HFF-Myc (cell line): ENCODE results near the gene SLC26A9.

Experiments
- DNase-seq: peaks from one replicate; pipeline ENCODE4 v3.0.0-alpha.2; 2011; ENCODE audit warnings: low read depth; ENCODE audit errors: extremely low read depth
- H3K4me3 ChIP-seq: replicated peaks from 2 replicates; pipeline ENCODE4 v1.5.1; 2011; ENCODE audit warnings: low read depth, mild to moderate bottlenecking, control low read depth, low read length
- CTCF ChIP-seq: IDR thresholded peaks from 2 replicates; pipeline ENCODE4 v1.5.1; 2012; ENCODE audit warnings: mild to moderate bottlenecking, low read depth, low read length, control low read depth; ENCODE audit errors: missing control alignments

The SLC26A9 gene

GRCh38 chr1:205918955-205919746 lies 24.1 kb downstream of the SLC26A9 start:
- TF ChIP-seq CTCF: peak; percentile 87
- DNase-seq: peak; percentile 67
- H3K4me3 ChIP-seq: no peak overlapping the region

- no peak for TF ChIP-seq CTCF
- no peak for DNase-seq
- no peak overlapping the region for H3K4me3 ChIP-seq
Observed at GRCh38 chr1:205917466-205918238, 25.6 kb downstream of the SLC26A9 start.

GRCh38 chr1:205916541-205916940 lies 26.7 kb downstream of the SLC26A9 start:
- no peak overlapping the region for H3K4me3 ChIP-seq
- no peak for TF ChIP-seq CTCF
- DNase-seq: no peak

GRCh38 chr1:205915354-205915990 lies 27.8 kb downstream of the SLC26A9 start:
- DNase-seq: no peak
- no peak overlapping the region for H3K4me3 ChIP-seq
- TF ChIP-seq CTCF: no peak

- no peak for DNase-seq
- no peak for TF ChIP-seq CTCF
- no peak overlapping the region for H3K4me3 ChIP-seq
Observed at GRCh38 chr1:205914730-205915129, 28.5 kb downstream of the SLC26A9 start.

GRCh38 chr1:205914155-205914507 lies 29.1 kb downstream of the SLC26A9 start:
- TF ChIP-seq CTCF: no peak
- no peak for DNase-seq
- H3K4me3 ChIP-seq: no peak overlapping the region
